ENCODE data around the gene IFT20. TPM values are rescaled to one million over a fixed set of nuclear protein-coding genes. Genes with fewer than 3 reads are reported as not detected.
"Not testable (repeated sequence)": the region's sequence is repeated elsewhere in the genome, so short reads cannot be mapped to it uniquely, and the experiment has no call there.

The IFT20 gene
- total and polyA plus RNA-seq, 5 donors from 2014 or later: 36.9 to 55.5 (median 44.1) TPM

- peaks cover 36% of the 10 kb centered on the region for H3K36me3 ChIP-seq (ENCODE audit: control insufficient read depth, insufficient read depth, low read length)
- Mint-ChIP-seq H3K4me1 (peaks cover 4 to 48% (median 40%) of the 10 kb centered on the region in 4 donors), H3K4me3 (peak overlapping the region in 3 of 4 donors; percentile 12 to 58 (median 30))
- not testable (repeated sequence) for H3K27me3 ChIP-seq (ENCODE audit: control insufficient read depth, insufficient read depth, low read length); H3K9me3 ChIP-seq (ENCODE audit: control insufficient read depth in 2 of 2, low read length in 2 of 2); H3K9me3 Mint-ChIP-seq; ATAC-seq (ENCODE audit: low read depth in 2 of 2); H3K27ac ChIP-seq (ENCODE audit: insufficient read depth, low read length, poor library complexity, severe bottlenecking); H3K27me3 Mint-ChIP-seq; H3K36me3 Mint-ChIP-seq; DNase-seq; H3K27ac Mint-ChIP-seq; H3K4me3 ChIP-seq (ENCODE audit: low read depth, low read length)
- peaks cover 26% of the 10 kb centered on the region for H3K4me1 ChIP-seq (ENCODE audit: control insufficient read depth, insufficient read depth, low read length, poor library complexity, severe bottlenecking)
These were observed 3.5 kb upstream of the IFT20 start for GRCh38 chr17:28338769-28339212.

GRCh38 chr17:28338056-28338768 lies 2.9 kb upstream of the IFT20 start:
- Histone ChIP-seq H3K27ac (ENCODE audit: insufficient read depth, low read length, poor library complexity, severe bottlenecking) (no peak overlapping the region), H3K4me1 (ENCODE audit: control insufficient read depth, insufficient read depth, low read length, poor library complexity, severe bottlenecking) (peaks cover 26% of the 10 kb centered on the region), H3K27me3 (ENCODE audit: control insufficient read depth, insufficient read depth, low read length) (no peaks in the 10 kb centered on the region), H3K9me3 (ENCODE audit: control insufficient read depth in 2 of 2, low read length in 2 of 2) (no peaks in the 10 kb centered on the region), H3K4me3 (ENCODE audit: low read depth, low read length) (no peak overlapping the region), H3K36me3 (ENCODE audit: control insufficient read depth, insufficient read depth, low read length) (peaks cover 32% of the 10 kb centered on the region)
- no peak overlapping the region for H3K27ac Mint-ChIP-seq
- H3K4me1 Mint-ChIP-seq: peaks cover 4 to 50% (median 42%) of the 10 kb centered on the region in 4 donors
- no peaks in the 10 kb centered on the region for H3K27me3 Mint-ChIP-seq
- H3K4me3 Mint-ChIP-seq: peak overlapping the region; percentile 93 to 98 (median 96)
- no peaks in the 10 kb centered on the region for H3K9me3 Mint-ChIP-seq
- H3K36me3 Mint-ChIP-seq: peaks cover 6% of the 10 kb centered on the region
- DNase-seq (no peak), ATAC-seq (ENCODE audit: low read depth in 2 of 2) (no peak)

GRCh38 chr17:28335959-28336871 lies 943 bp upstream of the IFT20 start:
- Mint-ChIP-seq H3K36me3 (peaks cover 4% of the 10 kb centered on the region), H3K27me3 (no peaks in the 10 kb centered on the region), H3K4me1 (peaks cover 4 to 56% (median 44%) of the 10 kb centered on the region in 4 donors), H3K4me3 (peak overlapping the region; percentile 95 to 98 (median 97)), H3K9me3 (no peaks in the 10 kb centered on the region), H3K27ac (peak overlapping the region; percentile 78 to 97 (median 96))
- DNase-seq (peak in 1 of 3 donors; percentile 28), ATAC-seq (ENCODE audit: low read depth in 2 of 2) (no peak)
- H3K27ac ChIP-seq (ENCODE audit: insufficient read depth, low read length, poor library complexity, severe bottlenecking): peak overlapping the region; percentile 92
- no peaks in the 10 kb centered on the region for H3K27me3 ChIP-seq (ENCODE audit: control insufficient read depth, insufficient read depth, low read length)
- H3K4me3 ChIP-seq (ENCODE audit: low read depth, low read length): peak overlapping the region; percentile 81
- H3K36me3 ChIP-seq (ENCODE audit: control insufficient read depth, insufficient read depth, low read length): peaks cover 17% of the 10 kb centered on the region
- peaks cover 26% of the 10 kb centered on the region for H3K4me1 ChIP-seq (ENCODE audit: control insufficient read depth, insufficient read depth, low read length, poor library complexity, severe bottlenecking)
- H3K9me3 ChIP-seq (ENCODE audit: control insufficient read depth in 2 of 2, low read length in 2 of 2): no peaks in the 10 kb centered on the region

DNA sequence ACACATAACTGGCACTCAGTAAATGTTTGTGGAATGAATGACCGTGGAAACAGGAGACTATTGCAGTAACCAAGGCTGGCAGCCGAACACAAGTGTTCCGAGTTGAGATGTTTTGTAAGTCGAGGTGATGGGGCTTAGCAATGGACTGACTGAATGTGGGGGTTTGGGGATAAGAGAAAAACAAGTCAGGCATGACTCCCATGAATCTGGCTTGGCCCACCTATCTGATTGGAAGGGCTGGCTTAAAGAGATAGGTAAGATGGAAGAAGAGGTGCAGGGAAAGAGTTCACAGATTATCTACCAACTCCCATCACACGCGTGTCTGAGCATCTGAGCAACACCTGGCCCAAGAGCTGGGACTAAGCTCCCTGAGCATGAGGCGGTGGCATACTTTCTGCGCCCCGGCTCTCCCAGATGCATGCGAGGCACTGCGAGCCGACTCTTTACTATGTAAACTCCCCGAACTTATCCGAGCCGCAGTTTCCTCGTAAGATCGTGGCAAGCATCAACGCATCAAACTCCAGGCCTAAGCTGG lies 539 bp downstream of the IFT20 start:
- no peak for DNase-seq
- peaks cover 4 to 56% (median 43%) of the 10 kb centered on the region in 4 donors for H3K4me1 Mint-ChIP-seq
- Histone ChIP-seq H3K36me3 (ENCODE audit: control insufficient read depth, insufficient read depth, low read length) (peaks cover 15% of the 10 kb centered on the region), H3K9me3 (ENCODE audit: control insufficient read depth in 2 of 2, low read length in 2 of 2) (no peaks in the 10 kb centered on the region), H3K4me1 (ENCODE audit: control insufficient read depth, insufficient read depth, low read length, poor library complexity, severe bottlenecking) (peaks cover 26% of the 10 kb centered on the region), H3K27me3 (ENCODE audit: control insufficient read depth, insufficient read depth, low read length) (no peaks in the 10 kb centered on the region), H3K27ac (ENCODE audit: insufficient read depth, low read length, poor library complexity, severe bottlenecking) (peak overlapping the region; percentile 92), H3K4me3 (ENCODE audit: low read depth, low read length) (peak overlapping the region; percentile 63)
- peak overlapping the region; percentile 84 to 97 (median 96) for H3K27ac Mint-ChIP-seq
- no peaks in the 10 kb centered on the region for H3K27me3 Mint-ChIP-seq
- H3K36me3 Mint-ChIP-seq: peaks cover 4% of the 10 kb centered on the region
- ATAC-seq (ENCODE audit: low read depth in 2 of 2): no peak
- no peaks in the 10 kb centered on the region for H3K9me3 Mint-ChIP-seq
- peak overlapping the region; percentile 95 to 98 (median 97) for H3K4me3 Mint-ChIP-seq

GRCh38 chr17:28334171-28334570 lies 1.1 kb downstream of the IFT20 start:
- DNase-seq: no peak
- Histone ChIP-seq H3K9me3 (ENCODE audit: control insufficient read depth in 2 of 2, low read length in 2 of 2) (no peaks in the 10 kb centered on the region), H3K36me3 (ENCODE audit: control insufficient read depth, insufficient read depth, low read length) (peaks cover 18% of the 10 kb centered on the region), H3K27me3 (ENCODE audit: control insufficient read depth, insufficient read depth, low read length) (no peaks in the 10 kb centered on the region), H3K27ac (ENCODE audit: insufficient read depth, low read length, poor library complexity, severe bottlenecking) (peak overlapping the region; percentile 92), H3K4me3 (ENCODE audit: low read depth, low read length) (peak overlapping the region; percentile 63), H3K4me1 (ENCODE audit: control insufficient read depth, insufficient read depth, low read length, poor library complexity, severe bottlenecking) (peaks cover 26% of the 10 kb centered on the region)
- Mint-ChIP-seq H3K9me3 (no peaks in the 10 kb centered on the region), H3K4me1 (peaks cover 4 to 55% (median 43%) of the 10 kb centered on the region in 4 donors), H3K27ac (peak overlapping the region in 2 of 3 donors; percentile 96 to 97), H3K4me3 (peak overlapping the region; percentile 95 to 98 (median 97)), H3K36me3 (peaks cover 4% of the 10 kb centered on the region), H3K27me3 (no peaks in the 10 kb centered on the region)
- ATAC-seq (ENCODE audit: low read depth in 2 of 2): no peak

DNA sequence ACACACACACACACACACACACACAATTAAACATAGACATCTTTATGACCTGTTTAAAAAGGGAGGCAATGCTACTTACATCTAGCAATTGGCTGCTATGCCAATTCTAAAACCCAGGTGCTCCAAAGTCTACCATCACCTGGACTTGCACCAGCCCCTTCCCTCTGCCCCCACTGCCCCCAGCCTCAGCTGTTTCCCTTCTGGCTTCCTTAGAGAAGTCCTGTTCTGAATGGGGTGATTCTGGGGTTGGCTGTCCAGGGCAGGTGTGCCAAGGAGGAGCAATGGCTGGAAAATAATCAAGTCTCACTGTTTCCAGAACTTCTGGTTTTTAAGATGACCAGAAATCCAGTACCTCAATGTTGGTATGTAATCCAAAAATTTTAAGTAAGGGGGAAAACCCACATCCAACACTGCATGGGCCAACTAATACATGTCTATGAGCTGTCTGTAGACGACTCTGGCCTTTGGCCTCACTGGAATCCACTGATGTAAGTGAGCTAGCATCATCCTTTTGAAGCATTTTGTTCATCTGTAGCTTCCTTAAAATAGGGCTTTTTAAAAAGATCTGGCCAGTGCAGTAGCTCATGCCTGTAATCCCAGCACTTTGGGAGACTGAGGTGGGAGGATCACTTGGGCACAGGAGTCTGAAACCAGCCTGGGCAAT lies 2.1 kb downstream of the IFT20 start:
- H3K9me3 Mint-ChIP-seq: no peaks in the 10 kb centered on the region
- no peak for ATAC-seq (ENCODE audit: low read depth in 2 of 2)
- H3K27ac Mint-ChIP-seq: peak overlapping the region in 1 of 3 donors; percentile 96

GRCh38 chr17:28331891-28332420 lies 3.3 kb downstream of the IFT20 start:
- Histone ChIP-seq H3K27me3 (ENCODE audit: control insufficient read depth, insufficient read depth, low read length) (no peaks in the 10 kb centered on the region), H3K9me3 (ENCODE audit: control insufficient read depth in 2 of 2, low read length in 2 of 2) (no peaks in the 10 kb centered on the region), H3K36me3 (ENCODE audit: control insufficient read depth, insufficient read depth, low read length) (peaks cover 36% of the 10 kb centered on the region), H3K4me3 (ENCODE audit: low read depth, low read length) (no peak overlapping the region), H3K27ac (ENCODE audit: insufficient read depth, low read length, poor library complexity, severe bottlenecking) (no peak overlapping the region), H3K4me1 (ENCODE audit: control insufficient read depth, insufficient read depth, low read length, poor library complexity, severe bottlenecking) (peaks cover 25% of the 10 kb centered on the region)
- ATAC-seq (ENCODE audit: low read depth in 2 of 2) (no peak), DNase-seq (no peak)
- H3K9me3 Mint-ChIP-seq: no peaks in the 10 kb centered on the region
- H3K4me3 Mint-ChIP-seq: peak overlapping the region in 1 of 4 donors; percentile 67
- H3K27ac Mint-ChIP-seq: peak overlapping the region in 2 of 3 donors; percentile 3 to 60
- peaks cover 4 to 37% (median 28%) of the 10 kb centered on the region in 4 donors for H3K4me1 Mint-ChIP-seq
- no peaks in the 10 kb centered on the region for H3K27me3 Mint-ChIP-seq
- peaks cover 19% of the 10 kb centered on the region for H3K36me3 Mint-ChIP-seq

More for the DNA sequence above, 2.1 kb downstream of the IFT20 start:
- H3K36me3 Mint-ChIP-seq: peaks cover 13% of the 10 kb centered on the region
- H3K27me3 Mint-ChIP-seq: no peaks in the 10 kb centered on the region
- H3K27me3 ChIP-seq (ENCODE audit: control insufficient read depth, insufficient read depth, low read length): no peaks in the 10 kb centered on the region
- DNase-seq: no peak
- peaks cover 28% of the 10 kb centered on the region for H3K36me3 ChIP-seq (ENCODE audit: control insufficient read depth, insufficient read depth, low read length)
- peak overlapping the region; percentile 69 to 98 (median 88) for H3K4me3 Mint-ChIP-seq
- no peak overlapping the region for H3K4me3 ChIP-seq (ENCODE audit: low read depth, low read length)
- peaks cover 4 to 49% (median 38%) of the 10 kb centered on the region in 4 donors for H3K4me1 Mint-ChIP-seq
- H3K9me3 ChIP-seq (ENCODE audit: control insufficient read depth in 2 of 2, low read length in 2 of 2): no peaks in the 10 kb centered on the region
- peaks cover 26% of the 10 kb centered on the region for H3K4me1 ChIP-seq (ENCODE audit: control insufficient read depth, insufficient read depth, low read length, poor library complexity, severe bottlenecking)
- no peak overlapping the region for H3K27ac ChIP-seq (ENCODE audit: insufficient read depth, low read length, poor library complexity, severe bottlenecking)

Data from CD4-positive, CD25-positive, alpha-beta regulatory T cell (primary cell).